CD14-positive monocyte (primary cell): ENCODE results near the gene P2RY11. TPM values are rescaled to one million over a fixed set of nuclear protein-coding genes. Genes with fewer than 3 reads are reported as not detected.

Source experiments
- DNase-seq, 3 donors: peaks; one replicate each; pipeline ENCODE4 v3.0.0-alpha.2; 2011 to 2022
- H2AFZ ChIP-seq: 2 replicates; pipeline ENCODE4 v1.6.0; 2012; ENCODE audit warnings: mild to moderate bottlenecking, low read depth, low read length, inconsistent platforms; ENCODE audit not compliant: insufficient read depth, poor library complexity, severe bottlenecking
- H3K27ac ChIP-seq, 2 donors: 1 replicate in 1 of 2; 2 replicates in 1 of 2; pipeline ENCODE4 v1.5.1; 2012 to 2013; ENCODE audit warnings: low read length in 2 of 2, control low read depth in 1 of 2, inconsistent platforms in 1 of 2, low read depth in 1 of 2, mild to moderate bottlenecking in 1 of 2
- H3K27me3 ChIP-seq, 2 donors: one replicate each; pipeline versions ENCODE4 v1.6.0 to v1.6.1; 2011 to 2013; ENCODE audit warnings: low read length in 2 of 2; ENCODE audit not compliant: control insufficient read depth in 2 of 2, insufficient read depth in 2 of 2
- H3K36me3 ChIP-seq, 2 donors: replicated peaks in 1 of 2; 1 replicate in 1 of 2; 2 replicates in 1 of 2; pipeline versions ENCODE4 v1.5.1 to v1.6.1; 2012 to 2013; ENCODE audit warnings: low read length in 2 of 2, control low read depth in 1 of 2, inconsistent platforms in 1 of 2, mild to moderate bottlenecking in 1 of 2; ENCODE audit not compliant: insufficient read depth in 2 of 2, control insufficient read depth in 1 of 2
- H3K4me1 ChIP-seq, 2 donors: 1 replicate in 1 of 2; 2 replicates in 1 of 2; pipeline versions ENCODE4 v1.5.1 to v1.6.1; 2012 to 2013; ENCODE audit warnings: low read length in 2 of 2, control low read depth in 1 of 2, inconsistent platforms in 1 of 2, mild to moderate bottlenecking in 1 of 2, moderate library complexity in 1 of 2; ENCODE audit not compliant: insufficient read depth in 2 of 2, control insufficient read depth in 1 of 2
- H3K4me2 ChIP-seq: replicated peaks from 2 replicates; pipeline ENCODE3; 2012; ENCODE audit warnings: low read length, moderate library complexity, mild to moderate bottlenecking; ENCODE audit not compliant: poor library complexity, severe bottlenecking; ENCODE audit errors: extremely low read depth
- H3K4me3 ChIP-seq, 3 experiments: fragments of 200-600 bp in 1 of 3; sonication (generic) in 1 of 3; replicated peaks in 1 of 3; 1 replicate in 2 of 3; 2 replicates in 1 of 3; pipeline ENCODE4 v1.5.1; 2011 to 2013; ENCODE audit warnings: low read length in 3 of 3, mild to moderate bottlenecking in 3 of 3, control low read depth in 2 of 3, low read depth in 2 of 3, inconsistent platforms in 1 of 3, moderate library complexity in 1 of 3
- H3K79me2 ChIP-seq: 2 replicates; pipeline ENCODE4 v1.6.0; 2012; ENCODE audit warnings: mild to moderate bottlenecking, control low read depth, inconsistent platforms, low read length, moderate library complexity; ENCODE audit not compliant: insufficient read depth
- H3K9ac ChIP-seq: 2 replicates; pipeline ENCODE4 v1.6.0; 2017; ENCODE audit warnings: low read length, mild to moderate bottlenecking; ENCODE audit not compliant: insufficient read depth, poor library complexity, severe bottlenecking
- H3K9me3 ChIP-seq, 2 donors: replicated peaks in 1 of 2; 1 replicate in 1 of 2; 2 replicates in 1 of 2; pipeline versions ENCODE4 v1.5.1 to v1.6.1; 2012 to 2013; ENCODE audit warnings: low read length in 2 of 2, control low read depth in 1 of 2; ENCODE audit not compliant: control insufficient read depth in 1 of 2, insufficient read depth in 1 of 2
- H4K20me1 ChIP-seq: 2 replicates; pipeline ENCODE4 v1.6.0; 2012; ENCODE audit warnings: mild to moderate bottlenecking, low read length, control low read depth, moderate library complexity; ENCODE audit not compliant: insufficient read depth
- H3K27ac Mint-ChIP-seq, 7 donors: one replicate each; pipeline ENCODE4 v1.8.0; 2020; ENCODE audit warnings: mild to moderate bottlenecking in 7 of 7, mixed read lengths in 7 of 7, moderate library complexity in 6 of 7, inconsistent platforms in 2 of 7
- H3K27me3 Mint-ChIP-seq, 3 donors: one replicate each; pipeline ENCODE4 v1.8.0; 2021 to 2022; ENCODE audit warnings: low read depth in 3 of 3, mild to moderate bottlenecking in 3 of 3, mixed read lengths in 3 of 3, moderate library complexity in 3 of 3, inconsistent platforms in 1 of 3
- H3K36me3 Mint-ChIP-seq, 2 donors: one replicate each; pipeline ENCODE4 v1.8.0; 2020; ENCODE audit warnings: mixed read lengths in 2 of 2, inconsistent platforms in 1 of 2, mild to moderate bottlenecking in 1 of 2
- H3K4me1 Mint-ChIP-seq: one replicate; pipeline ENCODE4 v1.8.0; 2020; ENCODE audit warnings: mild to moderate bottlenecking, mixed read lengths
- H3K4me3 Mint-ChIP-seq, 2 donors: one replicate each; pipeline ENCODE4 v1.8.0; 2020; ENCODE audit warnings: mild to moderate bottlenecking in 2 of 2, mixed read lengths in 2 of 2, moderate library complexity in 1 of 2
- H3K9me3 Mint-ChIP-seq, 7 donors: one replicate each; pipeline ENCODE4 v1.8.0; 2020 to 2022; ENCODE audit warnings: mixed read lengths in 7 of 7, mild to moderate bottlenecking in 6 of 7, moderate library complexity in 6 of 7, inconsistent platforms in 2 of 7
- WGBS: methylation state at CpG from one replicate; pipeline ENCODE4 v1.1.5; 2013; ENCODE audit warnings: missing lambda C conversion rate; ENCODE audit not compliant: insufficient coverage; 5-methylcytosine and 5-hydroxymethylcytosine counted together
- intact Hi-C, 2 donors: fragments of 100-400 bp; cut with micrococcal nuclease; formaldehyde crosslinking; loops; one replicate each; pipeline versions ENCODE4 v1.15.0 to v1.15.1; 2023
- polyA plus RNA-seq, 3 donors: library from polyadenylated mRNA; depleted of rRNA in 1 of 3; unstranded in 2 of 3; stranded (reverse) in 1 of 3; fragments of 300-500 nt in 2 of 3; fragments of >200 nt in 1 of 3; fragmentation: Illumina TruSeq in 2 of 3; gene quantifications; 1 replicate in 2 of 3; 2 replicates in 1 of 3; pipeline ENCODE4 v1.2.3, GENCODE V29; 2012 to 2021
- TF ChIP-seq, protein P1 (sequence below): fragments of 200-600 bp; IDR thresholded peaks from one replicate; pipeline ENCODE4 v1.8.0; 2022; ENCODE audit warnings: antibody characterized with exemption, mild to moderate bottlenecking

Gene P2RY11
- polyA plus RNA-seq, 3 donors: 0.50 to 10.0 (median 0.69) TPM

DNA sequence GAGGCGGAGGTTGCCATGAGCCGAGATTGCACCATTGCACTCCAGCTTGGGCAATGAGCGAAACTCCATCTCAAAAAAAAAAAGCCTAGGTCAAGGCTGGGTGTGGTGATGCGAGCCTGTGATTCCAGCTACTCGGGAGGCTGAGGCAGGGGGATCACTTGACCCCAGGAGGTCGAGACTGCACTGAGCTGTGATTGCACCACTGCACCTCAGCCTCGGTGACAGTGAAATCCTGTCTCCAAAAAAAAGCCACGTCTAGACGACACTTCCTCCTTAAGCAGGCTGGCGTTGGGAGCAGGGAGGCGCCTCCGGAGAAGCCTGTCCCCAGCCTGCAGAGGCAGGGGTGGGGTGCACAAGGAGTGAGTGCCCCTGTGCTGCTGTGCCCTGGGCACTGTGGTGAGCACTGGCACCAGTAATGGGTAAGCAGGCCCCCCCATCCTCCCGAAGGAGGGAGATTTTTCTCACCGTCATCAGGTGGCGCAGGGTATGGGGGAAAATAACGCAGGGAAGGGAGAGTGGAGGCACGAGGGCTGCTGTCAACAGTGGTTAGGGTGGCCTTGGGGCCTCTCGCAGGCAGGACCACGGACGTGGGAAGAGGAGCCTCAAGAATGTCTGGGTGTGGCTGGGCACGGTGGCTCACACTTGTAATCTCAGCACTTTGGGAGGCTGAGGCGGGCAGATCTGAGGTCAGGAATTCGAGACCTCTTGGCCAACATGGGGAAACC, 706 bp downstream of the P2RY11 start:
- peaks cover 36% of the 10 kb centered on the region for H3K4me1 Mint-ChIP-seq

GRCh38 chr19:10112895-10113591, 1.6 kb downstream of the P2RY11 start:
- peaks cover 37 to 40% of the 10 kb centered on the region in 2 donors for H3K4me1 ChIP-seq
- peak overlapping the region; percentile 3 to 89 for H3K27ac ChIP-seq
- Mint-ChIP-seq H3K9me3 (no peaks in the 10 kb centered on the region), H3K36me3 (peaks cover 55 to 74% of the 10 kb centered on the region in 2 donors), H3K27me3 (no peaks in the 10 kb centered on the region), H3K4me1 (peaks cover 37% of the 10 kb centered on the region), H3K4me3 (peak overlapping the region in 1 of 2 donors; percentile 89), H3K27ac (peak overlapping the region; percentile 93 to 97 (median 94))
- H3K4me2 ChIP-seq: peak overlapping the region; percentile 78
- 51% methylated on average over 19 of the region's 25 CpGs for WGBS
- peaks cover 31% of the 10 kb centered on the region for H3K79me2 ChIP-seq
- no peaks in the 10 kb centered on the region for H3K27me3 ChIP-seq
- no peak overlapping the region for H3K9ac ChIP-seq
- H3K9me3 ChIP-seq: no peaks in the 10 kb centered on the region
- peaks cover 42% of the 10 kb centered on the region for H4K20me1 ChIP-seq
- no peak overlapping the region for H2AFZ ChIP-seq
- intact Hi-C loops: no loop called here
- H3K36me3 ChIP-seq: peaks cover 62 to 71% of the 10 kb centered on the region in 2 donors
- TF ChIP-seq, protein P1, sequence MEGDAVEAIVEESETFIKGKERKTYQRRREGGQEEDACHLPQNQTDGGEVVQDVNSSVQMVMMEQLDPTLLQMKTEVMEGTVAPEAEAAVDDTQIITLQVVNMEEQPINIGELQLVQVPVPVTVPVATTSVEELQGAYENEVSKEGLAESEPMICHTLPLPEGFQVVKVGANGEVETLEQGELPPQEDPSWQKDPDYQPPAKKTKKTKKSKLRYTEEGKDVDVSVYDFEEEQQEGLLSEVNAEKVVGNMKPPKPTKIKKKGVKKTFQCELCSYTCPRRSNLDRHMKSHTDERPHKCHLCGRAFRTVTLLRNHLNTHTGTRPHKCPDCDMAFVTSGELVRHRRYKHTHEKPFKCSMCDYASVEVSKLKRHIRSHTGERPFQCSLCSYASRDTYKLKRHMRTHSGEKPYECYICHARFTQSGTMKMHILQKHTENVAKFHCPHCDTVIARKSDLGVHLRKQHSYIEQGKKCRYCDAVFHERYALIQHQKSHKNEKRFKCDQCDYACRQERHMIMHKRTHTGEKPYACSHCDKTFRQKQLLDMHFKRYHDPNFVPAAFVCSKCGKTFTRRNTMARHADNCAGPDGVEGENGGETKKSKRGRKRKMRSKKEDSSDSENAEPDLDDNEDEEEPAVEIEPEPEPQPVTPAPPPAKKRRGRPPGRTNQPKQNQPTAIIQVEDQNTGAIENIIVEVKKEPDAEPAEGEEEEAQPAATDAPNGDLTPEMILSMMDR: peak; percentile 70
- DNase-seq: peak in 2 of 3 donors; percentile 18 to 29
- H3K4me3 ChIP-seq: peak overlapping the region in 1 of 3 experiments; percentile 69

More for the DNA sequence above, 706 bp downstream of the P2RY11 start:
- Histone ChIP-seq H3K4me3 (peak overlapping the region in 1 of 3 experiments; percentile 69), H2AFZ (peak overlapping the region; percentile 48), H3K79me2 (peaks cover 31% of the 10 kb centered on the region), H3K27me3 (no peaks in the 10 kb centered on the region), H3K4me1 (peaks cover 37 to 43% of the 10 kb centered on the region in 2 donors), H3K9ac (peak overlapping the region; percentile 44), H3K36me3 (peaks cover 62 to 73% of the 10 kb centered on the region in 2 donors), H3K27ac (peak overlapping the region; percentile 77 to 89), H3K4me2 (peak overlapping the region; percentile 78), H3K9me3 (no peaks in the 10 kb centered on the region), H4K20me1 (peaks cover 42% of the 10 kb centered on the region)
- peak; percentile 78 to 94 (median 89) for DNase-seq
- H3K27me3 Mint-ChIP-seq: no peaks in the 10 kb centered on the region
- WGBS: 8% methylated on average over 13 of the region's 23 CpGs
- TF ChIP-seq, protein P1: no peak
- H3K27ac Mint-ChIP-seq: peak overlapping the region; percentile 93 to 97 (median 94)
- intact Hi-C loops: no loop called here
- H3K36me3 Mint-ChIP-seq: peaks cover 58 to 76% of the 10 kb centered on the region in 2 donors
- peak overlapping the region; percentile 59 to 89 for H3K4me3 Mint-ChIP-seq
- H3K9me3 Mint-ChIP-seq: no peaks in the 10 kb centered on the region
